Dermis blood vessel endothelial cell (primary cell): ENCODE data around the gene SOX10. TPM values are rescaled to one million over a fixed set of nuclear protein-coding genes. Genes with fewer than 3 reads are reported as not detected.

ENCODE experiments used
- DNase-seq: peaks from one replicate; pipeline ENCODE4 v3.0.0; 2010
- total RNA-seq: library from RNA; depleted of rRNA; stranded (reverse); fragments of >200 nt; gene quantifications from 2 replicates; pipeline ENCODE4 v1.2.3, GENCODE V29; 2014

SOX10 gene
- total RNA-seq, 1 donor from 2014 or later: not detected

- no peak for DNase-seq
Observed at GRCh38 chr22:37929390-37929789, 55.0 kb downstream of the SOX10 start.

- DNase-seq: no peak
Observed at GRCh38 chr22:37927637-37927936, 56.8 kb downstream of the SOX10 start.

GRCh38 chr22:37926771-37927636, 57.4 kb downstream of the SOX10 start:
- DNase-seq: no peak

GRCh38 chr22:37926358-37926757, 58.0 kb downstream of the SOX10 start:
- no peak for DNase-seq

GRCh38 chr22:37925767-37926166, 58.6 kb downstream of the SOX10 start:
- no peak for DNase-seq

GRCh38 chr22:37925330-37925729, 59.0 kb downstream of the SOX10 start:
- no peak for DNase-seq

- DNase-seq: no peak
Observed at GRCh38 chr22:37924386-37925065, 59.8 kb downstream of the SOX10 start.

GRCh38 chr22:37923927-37924326, 60.4 kb downstream of the SOX10 start:
- no peak for DNase-seq

Other genes with a start within 250 kb of the SOX10 start
- 24.5 and 37.6 TPM in 2 replicates for gene GCAT, start 176.6 kb downstream of the SOX10 start, total RNA-seq
- gene GALR3, start 161.2 kb downstream of the SOX10 start, total RNA-seq: 0.14 TPM in 1 of 2 replicates, not detected in the other
- 43.6 and 44.3 TPM in 2 replicates for gene ANKRD54, start 140.2 kb downstream of the SOX10 start, total RNA-seq
- gene EIF3L, start 135.1 kb downstream of the SOX10 start, total RNA-seq: 358 and 454 TPM in 2 replicates
- 36.4 and 52.7 TPM in 2 replicates for gene MICALL1, start 78.3 kb downstream of the SOX10 start, total RNA-seq
- 0.05 TPM in 1 of 2 replicates, not detected in the other for gene C22orf23, start 31.0 kb downstream of the SOX10 start, total RNA-seq
- gene POLR2F, start 30.9 kb downstream of the SOX10 start, total RNA-seq: 46.6 and 48.7 TPM in 2 replicates
- 15.5 and 18.7 TPM in 2 replicates for gene PICK1, start 72.8 kb upstream of the SOX10 start, total RNA-seq
- gene SLC16A8, start 99.6 kb upstream of the SOX10 start, total RNA-seq: 0.05 TPM in 1 of 2 replicates, not detected in the other
- gene BAIAP2L2, start 126.1 kb upstream of the SOX10 start, total RNA-seq: not detected in 2 replicates
- gene PLA2G6, start 197.3 kb upstream of the SOX10 start, total RNA-seq: 4.6 and 10.6 TPM in 2 replicates
- 96.3 and 164 TPM in 2 replicates for gene MAFF, start 217.4 kb upstream of the SOX10 start, total RNA-seq